Parathyroid adenoma (tissue), 2 donors: ENCODE data around the gene PGLYRP1.

Experiments used
- H2AFZ ChIP-seq: fragments of 300-600 bp; sonication (generic); one replicate; pipeline ENCODE4 v1.7.0; 2017; ENCODE audit warnings: antibody characterized with exemption, mild to moderate bottlenecking
- H3K27ac ChIP-seq: fragments of 300-600 bp; sonication (generic); one replicate; pipeline ENCODE4 v1.7.0; 2017
- H3K27me3 ChIP-seq: fragments of 300-600 bp; sonication (generic); one replicate; pipeline ENCODE4 v1.7.0; 2017; ENCODE audit warnings: low read length; ENCODE audit not compliant: control insufficient read depth, insufficient read depth
- H3K36me3 ChIP-seq: fragments of 300-600 bp; sonication (generic); one replicate; pipeline ENCODE4 v1.7.0; 2017; ENCODE audit warnings: low read length; ENCODE audit not compliant: control insufficient read depth, insufficient read depth
- H3K4me1 ChIP-seq: fragments of 300-600 bp; sonication (generic); one replicate; pipeline ENCODE4 v1.7.0; 2017; ENCODE audit warnings: control low read depth
- H3K4me2 ChIP-seq: fragments of 300-600 bp; sonication (generic); one replicate; pipeline ENCODE4 v1.7.0; 2017; ENCODE audit warnings: low read length
- H3K4me3 ChIP-seq: fragments of 300-600 bp; sonication (generic); one replicate; pipeline ENCODE4 v1.7.0; 2017; ENCODE audit warnings: low read depth, low read length
- H3K79me2 ChIP-seq: fragments of 300-600 bp; sonication (generic); one replicate; pipeline ENCODE4 v1.7.0; 2017; ENCODE audit warnings: control low read depth
- H3K9ac ChIP-seq: fragments of 300-600 bp; sonication (generic); one replicate; pipeline ENCODE4 v1.7.0; 2017; ENCODE audit warnings: mild to moderate bottlenecking
- H3K9me3 ChIP-seq: fragments of 300-600 bp; sonication (generic); one replicate; pipeline ENCODE4 v1.7.0; 2017; ENCODE audit warnings: low read length; ENCODE audit not compliant: control insufficient read depth
- TF ChIP-seq, protein P1 (sequence below): fragments of 300-600 bp; sonication (generic); IDR thresholded peaks from one replicate; pipeline ENCODE4 v1.7.0; 2017; ENCODE audit warnings: antibody characterized with exemption, mild to moderate bottlenecking
- donor health status: primary hyperparathyroidism.

The PGLYRP1 gene

GRCh38 chr19:46056536-46056935 is 33.7 kb upstream of the PGLYRP1 start:
- H3K27ac ChIP-seq = no peak overlapping the region
- H3K9ac ChIP-seq = no peak overlapping the region
- H3K4me3 ChIP-seq = no peak overlapping the region
- H2AFZ ChIP-seq = no peak overlapping the region
- no peaks in the 10 kb centered on the region for H3K4me1 ChIP-seq
- H3K79me2 ChIP-seq = no peaks in the 10 kb centered on the region
- no peaks in the 10 kb centered on the region for H3K27me3 ChIP-seq
- TF ChIP-seq, protein P1, sequence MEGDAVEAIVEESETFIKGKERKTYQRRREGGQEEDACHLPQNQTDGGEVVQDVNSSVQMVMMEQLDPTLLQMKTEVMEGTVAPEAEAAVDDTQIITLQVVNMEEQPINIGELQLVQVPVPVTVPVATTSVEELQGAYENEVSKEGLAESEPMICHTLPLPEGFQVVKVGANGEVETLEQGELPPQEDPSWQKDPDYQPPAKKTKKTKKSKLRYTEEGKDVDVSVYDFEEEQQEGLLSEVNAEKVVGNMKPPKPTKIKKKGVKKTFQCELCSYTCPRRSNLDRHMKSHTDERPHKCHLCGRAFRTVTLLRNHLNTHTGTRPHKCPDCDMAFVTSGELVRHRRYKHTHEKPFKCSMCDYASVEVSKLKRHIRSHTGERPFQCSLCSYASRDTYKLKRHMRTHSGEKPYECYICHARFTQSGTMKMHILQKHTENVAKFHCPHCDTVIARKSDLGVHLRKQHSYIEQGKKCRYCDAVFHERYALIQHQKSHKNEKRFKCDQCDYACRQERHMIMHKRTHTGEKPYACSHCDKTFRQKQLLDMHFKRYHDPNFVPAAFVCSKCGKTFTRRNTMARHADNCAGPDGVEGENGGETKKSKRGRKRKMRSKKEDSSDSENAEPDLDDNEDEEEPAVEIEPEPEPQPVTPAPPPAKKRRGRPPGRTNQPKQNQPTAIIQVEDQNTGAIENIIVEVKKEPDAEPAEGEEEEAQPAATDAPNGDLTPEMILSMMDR = no peak
- H3K9me3 ChIP-seq = no peaks in the 10 kb centered on the region
- H3K4me2 ChIP-seq = no peak overlapping the region
- no peaks in the 10 kb centered on the region for H3K36me3 ChIP-seq

DNA sequence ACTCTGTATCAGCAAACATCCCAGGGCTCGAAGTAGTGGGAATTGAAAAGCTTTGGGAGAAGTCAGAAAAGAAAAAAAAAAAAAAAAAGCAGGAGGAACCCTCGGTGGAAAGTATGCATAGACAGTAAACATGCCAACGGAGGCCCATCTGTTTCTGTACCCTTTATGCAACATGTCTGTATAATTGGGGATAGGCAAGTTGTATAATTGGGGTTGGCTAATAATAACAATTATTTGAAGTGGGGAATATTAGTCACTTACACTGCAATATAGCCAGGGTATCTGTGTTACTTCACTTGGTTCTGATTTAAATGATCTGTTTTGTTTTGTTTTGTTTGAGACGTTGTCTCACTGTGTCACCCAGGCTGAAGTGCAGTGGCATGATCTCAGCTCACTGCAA is 30.0 kb upstream of the PGLYRP1 start:
- H3K4me2 ChIP-seq = no peak overlapping the region
- TF ChIP-seq, protein P1 = no peak
- H3K79me2 ChIP-seq = no peaks in the 10 kb centered on the region
- no peaks in the 10 kb centered on the region for H3K9me3 ChIP-seq
- H3K9ac ChIP-seq = no peak overlapping the region
- no peak overlapping the region for H3K27ac ChIP-seq
- no peaks in the 10 kb centered on the region for H3K4me1 ChIP-seq
- H3K4me3 ChIP-seq = no peak overlapping the region
- H3K36me3 ChIP-seq = no peaks in the 10 kb centered on the region
- H2AFZ ChIP-seq = no peak overlapping the region
- H3K27me3 ChIP-seq = no peaks in the 10 kb centered on the region

- TF ChIP-seq, protein P1 = no peak
- Histone ChIP-seq H3K4me1 (no peaks in the 10 kb centered on the region), H3K4me3 (no peak overlapping the region), H3K27me3 (no peaks in the 10 kb centered on the region), H3K9me3 (no peaks in the 10 kb centered on the region), H3K36me3 (no peaks in the 10 kb centered on the region), H2AFZ (no peak overlapping the region), H3K27ac (no peak overlapping the region), H3K4me2 (no peak overlapping the region), H3K9ac (no peak overlapping the region), H3K79me2 (no peaks in the 10 kb centered on the region)
Measured at GRCh38 chr19:46049597-46049996, 26.7 kb upstream of the PGLYRP1 start.

DNA sequence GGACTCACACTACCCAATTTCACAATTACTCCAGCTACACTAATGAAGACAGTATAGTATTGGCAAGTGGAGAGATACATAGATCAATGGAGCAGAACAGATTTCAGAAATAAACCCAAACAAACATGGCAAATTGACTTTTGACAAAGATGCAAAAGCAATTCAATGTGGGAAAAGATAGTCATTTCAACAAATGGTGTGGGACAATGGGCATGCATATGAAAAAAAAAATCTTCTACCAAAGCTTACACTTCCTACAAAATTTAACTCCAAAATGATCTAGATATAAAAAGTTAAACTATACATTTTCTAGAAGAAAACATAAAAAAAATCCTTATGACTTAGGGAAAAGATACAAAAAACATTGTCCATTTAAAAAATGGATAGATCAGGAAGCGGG is 20.7 kb upstream of the PGLYRP1 start:
- Histone ChIP-seq H3K79me2 (no peaks in the 10 kb centered on the region), H3K4me2 (no peak overlapping the region), H3K27ac (no peak overlapping the region), H2AFZ (no peak overlapping the region), H3K4me3 (no peak overlapping the region), H3K9me3 (no peaks in the 10 kb centered on the region), H3K36me3 (no peaks in the 10 kb centered on the region), H3K9ac (no peak overlapping the region), H3K27me3 (no peaks in the 10 kb centered on the region), H3K4me1 (peaks cover 6% of the 10 kb centered on the region)
- TF ChIP-seq, protein P1 = no peak

- H3K9me3 ChIP-seq = no peaks in the 10 kb centered on the region
- TF ChIP-seq, protein P1 = no peak
- H3K27me3 ChIP-seq = no peaks in the 10 kb centered on the region
Measured at GRCh38 chr19:46042252-46042883, 19.5 kb upstream of the PGLYRP1 start.

More at GRCh38 chr19:46042252-46042883, 19.5 kb upstream of the PGLYRP1 start:
- no peak overlapping the region for H3K4me3 ChIP-seq
- H3K4me1 ChIP-seq = peaks cover 6% of the 10 kb centered on the region
- H3K36me3 ChIP-seq = no peaks in the 10 kb centered on the region
- H3K79me2 ChIP-seq = no peaks in the 10 kb centered on the region
- H3K4me2 ChIP-seq = no peak overlapping the region
- no peak overlapping the region for H3K27ac ChIP-seq
- H2AFZ ChIP-seq = no peak overlapping the region
- H3K9ac ChIP-seq = no peak overlapping the region
